GM12874 (cell line): Measurements from ENCODE around the gene PACC1.

Experiments
- TF ChIP-seq, protein P1 (sequence below): IDR thresholded peaks from 2 replicates; pipeline ENCODE4 v1.5.1; 2011; ENCODE audit warnings: low read depth, mild to moderate bottlenecking, control low read depth, low read length, moderate library complexity; ENCODE audit not compliant: insufficient read depth

The PACC1 gene

DNA sequence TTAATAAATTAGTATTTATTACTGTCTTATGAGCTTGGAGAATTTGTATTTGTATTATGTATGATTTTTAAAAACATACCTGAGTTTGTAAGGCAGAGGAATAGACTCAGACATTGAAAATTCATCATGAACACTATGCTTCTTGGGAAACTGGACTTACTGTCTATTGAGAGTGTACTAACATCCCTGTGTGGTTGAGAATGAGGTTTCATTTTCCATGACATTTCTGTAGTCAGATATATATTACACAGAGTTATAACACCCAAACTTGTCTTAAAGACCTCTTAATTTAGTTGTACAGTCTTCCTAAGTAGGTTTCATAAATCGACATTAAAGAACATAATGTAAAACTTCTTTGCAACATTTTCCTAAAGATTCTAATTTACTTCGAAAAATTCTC is 99.5 kb downstream of the PACC1 start:
- TF ChIP-seq, protein P1, sequence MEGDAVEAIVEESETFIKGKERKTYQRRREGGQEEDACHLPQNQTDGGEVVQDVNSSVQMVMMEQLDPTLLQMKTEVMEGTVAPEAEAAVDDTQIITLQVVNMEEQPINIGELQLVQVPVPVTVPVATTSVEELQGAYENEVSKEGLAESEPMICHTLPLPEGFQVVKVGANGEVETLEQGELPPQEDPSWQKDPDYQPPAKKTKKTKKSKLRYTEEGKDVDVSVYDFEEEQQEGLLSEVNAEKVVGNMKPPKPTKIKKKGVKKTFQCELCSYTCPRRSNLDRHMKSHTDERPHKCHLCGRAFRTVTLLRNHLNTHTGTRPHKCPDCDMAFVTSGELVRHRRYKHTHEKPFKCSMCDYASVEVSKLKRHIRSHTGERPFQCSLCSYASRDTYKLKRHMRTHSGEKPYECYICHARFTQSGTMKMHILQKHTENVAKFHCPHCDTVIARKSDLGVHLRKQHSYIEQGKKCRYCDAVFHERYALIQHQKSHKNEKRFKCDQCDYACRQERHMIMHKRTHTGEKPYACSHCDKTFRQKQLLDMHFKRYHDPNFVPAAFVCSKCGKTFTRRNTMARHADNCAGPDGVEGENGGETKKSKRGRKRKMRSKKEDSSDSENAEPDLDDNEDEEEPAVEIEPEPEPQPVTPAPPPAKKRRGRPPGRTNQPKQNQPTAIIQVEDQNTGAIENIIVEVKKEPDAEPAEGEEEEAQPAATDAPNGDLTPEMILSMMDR = no peak
